Liver (tissue), 9 donors: Measurements from ENCODE around the gene NKD1. TPM values are rescaled to one million over a fixed set of nuclear protein-coding genes. Genes with fewer than 3 reads are reported as not detected.

Experiments
- DNase-seq: peaks from one replicate; pipeline ENCODE4 v3.0.0-alpha.2; 2017; ENCODE audit warnings: low spot score
- H3K27ac ChIP-seq, 2 donors: one replicate each; pipeline ENCODE4 v1.7.0; 2013; ENCODE audit warnings: inconsistent platforms in 2 of 2, low read length in 2 of 2, control low read depth in 1 of 2, low read depth in 1 of 2, mild to moderate bottlenecking in 1 of 2
- H3K27me3 ChIP-seq, 4 donors: one replicate each; pipeline versions ENCODE4 v1.6.1 to v1.7.0; 2013; ENCODE audit warnings: low read length in 3 of 4, inconsistent platforms in 1 of 4, mild to moderate bottlenecking in 1 of 4, moderate library complexity in 1 of 4; ENCODE audit not compliant: control insufficient read depth in 4 of 4, insufficient read depth in 4 of 4
- H3K36me3 ChIP-seq, 4 donors: one replicate each; pipeline versions ENCODE4 v1.6.1 to v1.7.0; 2013; ENCODE audit warnings: low read length in 3 of 4, mild to moderate bottlenecking in 3 of 4, low read depth in 1 of 4, moderate library complexity in 1 of 4; ENCODE audit not compliant: control insufficient read depth in 4 of 4, insufficient read depth in 3 of 4
- H3K4me1 ChIP-seq, 4 donors: one replicate each; pipeline versions ENCODE4 v1.6.1 to v1.7.0; 2013; ENCODE audit warnings: low read length in 3 of 4, mild to moderate bottlenecking in 3 of 4, moderate library complexity in 1 of 4; ENCODE audit not compliant: control insufficient read depth in 4 of 4, insufficient read depth in 4 of 4
- H3K4me3 ChIP-seq, 3 donors: one replicate each; pipeline versions ENCODE4 v1.6.1 to v1.7.0; 2013; ENCODE audit warnings: low read length in 3 of 3, control low read depth in 1 of 3, low read depth in 1 of 3, mild to moderate bottlenecking in 1 of 3
- H3K9ac ChIP-seq, 2 donors: one replicate each; pipeline ENCODE4 v1.7.0; 2013; ENCODE audit warnings: low read length in 2 of 2, mild to moderate bottlenecking in 2 of 2, moderate library complexity in 2 of 2, control low read depth in 1 of 2, low read depth in 1 of 2
- H3K9me3 ChIP-seq, 4 donors: one replicate each; pipeline versions ENCODE4 v1.6.1 to v1.7.0; 2013; ENCODE audit warnings: low read length in 3 of 4; ENCODE audit not compliant: control insufficient read depth in 4 of 4
- GABPA ChIP-seq, 2 donors: IDR thresholded peaks in 1 of 2; conservative IDR thresholded peaks in 1 of 2; 2 replicates each; pipeline ENCODE4 v1.6.1; 2016; ENCODE audit warnings: antibody characterized with exemption in 2 of 2, mild to moderate bottlenecking in 1 of 2, moderate library complexity in 1 of 2
- HNF4G ChIP-seq: IDR thresholded peaks from 2 replicates; pipeline ENCODE4 v1.6.1; 2016; ENCODE audit warnings: antibody characterized with exemption
- JUND ChIP-seq, 2 donors: IDR thresholded peaks; 2 replicates each; pipeline ENCODE4 v1.6.1; 2016; ENCODE audit warnings: antibody characterized with exemption in 2 of 2
- NR2F2 ChIP-seq: IDR thresholded peaks from 2 replicates; pipeline ENCODE4 v1.6.1; 2016; ENCODE audit warnings: antibody characterized with exemption
- TAF1 ChIP-seq: conservative IDR thresholded peaks from 2 replicates; pipeline ENCODE4 v1.6.1; 2016; ENCODE audit warnings: antibody characterized with exemption, mild to moderate bottlenecking
- ZBTB33 ChIP-seq: IDR thresholded peaks from 2 replicates; pipeline ENCODE4 v1.6.1; 2016; ENCODE audit warnings: antibody characterized with exemption
- WGBS: extraction: QIAGEN DNeasy Blood & Tissue Kit; methylation state at CpG from one replicate; pipeline ENCODE4 v1.1.7; 2013; 5-methylcytosine and 5-hydroxymethylcytosine counted together
- polyA plus RNA-seq, 2 donors: library from polyadenylated mRNA; stranded (reverse) in 1 of 2; unstranded in 1 of 2; fragments of 200-250 nt in 1 of 2; fragments of >200 nt in 1 of 2; fragmentation: Nextera tagmentation in 1 of 2; extraction: Ambion mirVana in 1 of 2; gene quantifications; one replicate each; pipeline versions ENCODE4 v1.2.1 to v1.2.3, GENCODE V29; 2013 to 2015
- total RNA-seq, 2 donors: library from RNA; depleted of rRNA; stranded (reverse); fragments of >200 nt; gene quantifications; one replicate each; pipeline ENCODE4 v1.2.3, GENCODE V29; 2014
- TF ChIP-seq, protein P1 (sequence below): IDR thresholded peaks from 2 replicates; pipeline ENCODE4 v1.6.1; 2016; ENCODE audit warnings: antibody characterized with exemption
- TF ChIP-seq, protein P2 (sequence below): IDR thresholded peaks from 2 replicates; pipeline ENCODE4 v1.6.1; 2016; ENCODE audit warnings: antibody characterized with exemption
- TF ChIP-seq, protein P3 (sequence below): IDR thresholded peaks from 2 replicates; pipeline ENCODE4 v1.6.1; 2016; ENCODE audit warnings: antibody characterized with exemption, mild to moderate bottlenecking
- donor health status: healthy.
- donor health status: healthy.
- donor health status: healthy.
- donor health status: healthy.
- donor health status: healthy.

NKD1 gene
- total and polyA plus RNA-seq, 4 donors = 0.28 to 3.5 (median 0.85) TPM

DNA sequence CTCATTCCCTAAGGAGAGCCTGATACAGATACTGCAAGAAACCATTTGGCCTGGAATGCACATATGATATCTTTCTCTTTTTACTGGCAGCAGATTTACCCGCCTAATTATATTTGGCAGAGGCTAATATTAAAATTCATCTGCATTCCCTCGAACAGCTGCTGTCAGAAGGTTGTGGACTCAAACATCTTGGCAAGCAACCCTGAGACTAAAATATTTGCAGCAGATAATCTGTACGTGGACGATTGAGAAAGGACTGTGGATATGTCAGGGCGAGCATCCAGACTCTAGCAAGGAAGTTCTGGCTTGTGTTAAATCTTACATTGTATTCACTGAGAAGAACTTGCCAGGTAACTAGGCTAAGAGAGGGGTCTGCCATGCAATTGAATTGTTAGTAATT, 67.7 kb downstream of the NKD1 start:
- no peaks in the 10 kb centered on the region for H3K36me3 ChIP-seq
- no peak overlapping the region for H3K4me3 ChIP-seq
- DNase-seq = no peak
- 69% methylated on average over 5 of the region's 5 CpGs for WGBS
- H3K4me1 ChIP-seq = peaks cover 0 to 14% (median 7%) of the 10 kb centered on the region in 4 donors
- H3K27ac ChIP-seq = no peak overlapping the region
- no peaks in the 10 kb centered on the region for H3K9me3 ChIP-seq
- no peaks in the 10 kb centered on the region for H3K27me3 ChIP-seq
- H3K9ac ChIP-seq = no peak overlapping the region
- TF ChIP-seq HNF4G (no peak), NR2F2 (peak; percentile 37)

- peaks cover 4 to 15% (median 9%) of the 10 kb centered on the region in 4 donors for H3K4me1 ChIP-seq
These were observed 68.2 kb downstream of the NKD1 start for GRCh38 chr16:50616386-50616785.

More at GRCh38 chr16:50616386-50616785, 68.2 kb downstream of the NKD1 start:
- no peak overlapping the region for H3K4me3 ChIP-seq
- H3K9ac ChIP-seq = no peak overlapping the region
- DNase-seq = no peak
- WGBS = 84% methylated on average over 6 of the region's 6 CpGs
- no peak overlapping the region for H3K27ac ChIP-seq
- H3K9me3 ChIP-seq = no peaks in the 10 kb centered on the region
- no peaks in the 10 kb centered on the region for H3K27me3 ChIP-seq
- TF ChIP-seq ZBTB33 (no peak), JUND (IDR thresholded peaks at IDR 0.05) (no peak), NR2F2 (no peak), GABPA (IDR thresholded peaks at IDR 0.05 in 1 of 2, conservative IDR thresholded peaks at IDR 0.05 in 1 of 2) (no peak), TAF1 (no peak), HNF4G (no peak)
- TF ChIP-seq, protein P1, sequence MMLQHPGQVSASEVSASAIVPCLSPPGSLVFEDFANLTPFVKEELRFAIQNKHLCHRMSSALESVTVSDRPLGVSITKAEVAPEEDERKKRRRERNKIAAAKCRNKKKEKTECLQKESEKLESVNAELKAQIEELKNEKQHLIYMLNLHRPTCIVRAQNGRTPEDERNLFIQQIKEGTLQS = no peak
- TF ChIP-seq, protein P2, sequence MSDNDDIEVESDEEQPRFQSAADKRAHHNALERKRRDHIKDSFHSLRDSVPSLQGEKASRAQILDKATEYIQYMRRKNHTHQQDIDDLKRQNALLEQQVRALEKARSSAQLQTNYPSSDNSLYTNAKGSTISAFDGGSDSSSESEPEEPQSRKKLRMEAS = no peak
- TF ChIP-seq, protein P3, sequence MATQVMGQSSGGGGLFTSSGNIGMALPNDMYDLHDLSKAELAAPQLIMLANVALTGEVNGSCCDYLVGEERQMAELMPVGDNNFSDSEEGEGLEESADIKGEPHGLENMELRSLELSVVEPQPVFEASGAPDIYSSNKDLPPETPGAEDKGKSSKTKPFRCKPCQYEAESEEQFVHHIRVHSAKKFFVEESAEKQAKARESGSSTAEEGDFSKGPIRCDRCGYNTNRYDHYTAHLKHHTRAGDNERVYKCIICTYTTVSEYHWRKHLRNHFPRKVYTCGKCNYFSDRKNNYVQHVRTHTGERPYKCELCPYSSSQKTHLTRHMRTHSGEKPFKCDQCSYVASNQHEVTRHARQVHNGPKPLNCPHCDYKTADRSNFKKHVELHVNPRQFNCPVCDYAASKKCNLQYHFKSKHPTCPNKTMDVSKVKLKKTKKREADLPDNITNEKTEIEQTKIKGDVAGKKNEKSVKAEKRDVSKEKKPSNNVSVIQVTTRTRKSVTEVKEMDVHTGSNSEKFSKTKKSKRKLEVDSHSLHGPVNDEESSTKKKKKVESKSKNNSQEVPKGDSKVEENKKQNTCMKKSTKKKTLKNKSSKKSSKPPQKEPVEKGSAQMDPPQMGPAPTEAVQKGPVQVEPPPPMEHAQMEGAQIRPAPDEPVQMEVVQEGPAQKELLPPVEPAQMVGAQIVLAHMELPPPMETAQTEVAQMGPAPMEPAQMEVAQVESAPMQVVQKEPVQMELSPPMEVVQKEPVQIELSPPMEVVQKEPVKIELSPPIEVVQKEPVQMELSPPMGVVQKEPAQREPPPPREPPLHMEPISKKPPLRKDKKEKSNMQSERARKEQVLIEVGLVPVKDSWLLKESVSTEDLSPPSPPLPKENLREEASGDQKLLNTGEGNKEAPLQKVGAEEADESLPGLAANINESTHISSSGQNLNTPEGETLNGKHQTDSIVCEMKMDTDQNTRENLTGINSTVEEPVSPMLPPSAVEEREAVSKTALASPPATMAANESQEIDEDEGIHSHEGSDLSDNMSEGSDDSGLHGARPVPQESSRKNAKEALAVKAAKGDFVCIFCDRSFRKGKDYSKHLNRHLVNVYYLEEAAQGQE = no peak
- H3K36me3 ChIP-seq = no peaks in the 10 kb centered on the region
